GM12878 (cell line): ENCODE results near the gene LAMA2. TPM values are rescaled to one million over a fixed set of nuclear protein-coding genes. Genes with fewer than 3 reads are reported as not detected.

ENCODE experiments used
- ATAC-seq: fragments of 200-7000 bp; cut with Tn5 transposase; 3 replicates; pipeline ENCODE4 v1.9.1; 2020; ENCODE audit warnings: mild to moderate bottlenecking, moderate library complexity
- BruUV-seq: library from RNA; stranded (reverse); fragments of 400-500 nt; replicated peaks from 2 replicates; lab custom pipeline; 2021; lab: Mats Ljungman, UMichigan
- CTCF ChIA-PET: fragments of 300-600 bp; sonication (Branson Sonifier 250); formaldehyde crosslinking; extraction: SDS; loops from one replicate; lab custom pipeline; 2021; ENCODE audit warnings: inconsistent platforms; lab: Yijun Ruan, JAX
- POLR2A ChIA-PET: fragments of 350-600 bp; formaldehyde crosslinking; extraction: SDS; loops from one replicate; lab custom pipeline; 2021; ENCODE audit warnings: inconsistent platforms; lab: Charles Lee
- RAD21 ChIA-PET: fragments of 300-600 bp; sonication (Branson Sonifier 250); formaldehyde crosslinking; loops from one replicate; lab custom pipeline; 2023; ENCODE audit warnings: antibody characterized with exemption; ENCODE audit not compliant: unreplicated experiment; lab: Charles Lee
- SMC1A ChIA-PET: fragments of 300-600 bp; sonication (Branson Sonifier 250); formaldehyde crosslinking; loops from one replicate; lab custom pipeline; 2023; ENCODE audit not compliant: unreplicated experiment, uncharacterized antibody; lab: Charles Lee
- DNase-seq: peaks from one replicate; pipeline ENCODE4 v3.0.0-alpha.2; 2011; ENCODE audit warnings: low read depth, low spot score
- FAIRE-seq: peaks from 3 replicates; lab custom pipeline; 2011; peaks lifted over from hg19 to GRCh38; lab: Jason Lieb, UNC
- H2AFZ ChIP-seq: 2 replicates; pipeline ENCODE4 v1.6.0; 2011; ENCODE audit warnings: low read depth, low read length, control low read depth; ENCODE audit not compliant: control insufficient read depth
- H3K27ac ChIP-seq: 2 replicates; pipeline ENCODE4 v1.5.1; 2011; ENCODE audit warnings: control low read depth; ENCODE audit not compliant: control insufficient read depth, insufficient read depth
- H3K27me3 ChIP-seq, 2 experiments: replicated peaks in 1 of 2; 2 replicates each; pipeline versions ENCODE4 v1.6.0 to v1.6.1; 2011; ENCODE audit warnings: low read length in 1 of 2; ENCODE audit not compliant: control insufficient read depth in 2 of 2, insufficient read depth in 2 of 2
- H3K36me3 ChIP-seq, 2 experiments: 2 replicates each; pipeline ENCODE4 v1.5.1; 2011; ENCODE audit warnings: low read length in 1 of 2; ENCODE audit not compliant: control insufficient read depth in 2 of 2, insufficient read depth in 2 of 2
- H3K4me1 ChIP-seq: 2 replicates; pipeline ENCODE4 v1.6.1; 2011; ENCODE audit warnings: mild to moderate bottlenecking, low read length, moderate library complexity, mixed read lengths; ENCODE audit not compliant: control insufficient read depth, insufficient read depth
- H3K4me2 ChIP-seq: 2 replicates; pipeline ENCODE4 v1.6.0; 2011; ENCODE audit warnings: control low read depth; ENCODE audit not compliant: control insufficient read depth, insufficient read depth
- H3K4me3 ChIP-seq: fragments of 200-600 bp; sonication (generic); 2 replicates; pipeline ENCODE4 v1.5.1; 2016
- H3K79me2 ChIP-seq: 2 replicates; pipeline ENCODE4 v1.6.0; 2011; ENCODE audit warnings: low read length; ENCODE audit not compliant: control insufficient read depth, insufficient read depth
- H3K9ac ChIP-seq: 2 replicates; pipeline ENCODE4 v1.8.0; 2011; ENCODE audit warnings: low read length, control low read depth, mixed read lengths; ENCODE audit not compliant: control insufficient read depth, insufficient read depth
- H3K9me3 ChIP-seq: replicated peaks from 3 replicates; pipeline ENCODE4 v1.5.1; 2011; ENCODE audit warnings: mild to moderate bottlenecking, low read length; ENCODE audit not compliant: control insufficient read depth, insufficient read depth
- H4K20me1 ChIP-seq: 2 replicates; pipeline ENCODE4 v1.6.0; 2011; ENCODE audit not compliant: control insufficient read depth, insufficient read depth
- ASH2L ChIP-seq: fragments of 300-600, 200-600 bp; sonication (generic); IDR thresholded peaks from 2 replicates; pipeline ENCODE4 v1.6.1; 2017; ENCODE audit warnings: low read depth, mild to moderate bottlenecking, borderline replicate concordance
- BCL11A ChIP-seq: IDR thresholded peaks from 2 replicates; pipeline ENCODE4 v1.6.1; 2011; ENCODE audit warnings: low read depth, low read length
- FOS ChIP-seq: IDR thresholded peaks from 3 replicates; pipeline ENCODE4 v1.6.1; 2011; ENCODE audit warnings: borderline replicate concordance; ENCODE audit not compliant: insufficient read length; ENCODE audit errors: extremely low read depth
- HDGF ChIP-seq: fragments of 450-650 bp; IDR thresholded peaks from 2 replicates; pipeline ENCODE4 v1.6.1; 2016; ENCODE audit warnings: antibody characterized with exemption
- IKZF1 ChIP-seq: fragments of 450-650 bp; conservative IDR thresholded peaks from 2 replicates; pipeline ENCODE4 v1.6.1; 2017; ENCODE audit warnings: antibody characterized with exemption, mild to moderate bottlenecking
- MYC ChIP-seq: IDR thresholded peaks from 2 replicates; pipeline ENCODE4 v1.6.1; 2011; ENCODE audit warnings: mild to moderate bottlenecking, low read length, moderate library complexity, inconsistent platforms; ENCODE audit not compliant: insufficient read depth, insufficient replicate concordance, insufficient read length, severe bottlenecking
- NFXL1 ChIP-seq: fragments of 450-650 bp; IDR thresholded peaks from 2 replicates; pipeline ENCODE4 v1.6.1; 2017; ENCODE audit warnings: antibody characterized with exemption, mild to moderate bottlenecking, borderline replicate concordance
- RBBP5 ChIP-seq: fragments of 200-600 bp; sonication (generic); conservative IDR thresholded peaks from 2 replicates; pipeline ENCODE4 v1.6.1; 2016
- SUZ12 ChIP-seq: fragments of 200-600 bp; sonication (generic); IDR thresholded peaks from one replicate; pipeline ENCODE4 v1.6.1; 2018; ENCODE audit warnings: antibody characterized with exemption, mild to moderate bottlenecking; ENCODE audit not compliant: unreplicated experiment
- ZBED1 ChIP-seq: IDR thresholded peaks from 2 replicates; pipeline ENCODE4 v1.6.1; 2016; ENCODE audit warnings: borderline replicate concordance
- ZNF384 ChIP-seq: IDR thresholded peaks from 2 replicates; pipeline ENCODE4 v1.6.1; 2012; ENCODE audit warnings: low read depth, mild to moderate bottlenecking, low read length, improper control_type of control experiment, borderline replicate concordance
- WGBS: methylation state at CpG from one replicate; pipeline ENCODE4 v1.1.6; 2016; ENCODE audit warnings: low lambda C conversion rate; ENCODE audit not compliant: insufficient replicate concordance, insufficient coverage; ENCODE audit errors: missing lambda C conversion rate; 5-methylcytosine and 5-hydroxymethylcytosine counted together
- in situ Hi-C: fragments of 300-500 bp; cut with MboI; formaldehyde crosslinking; loops from 9 replicates; pipeline ENCODE4 v1.14.3; 2018; ENCODE audit warnings: mixed read lengths
- intact Hi-C: fragments of 100-400 bp; cut with micrococcal nuclease; formaldehyde crosslinking; loops from one replicate; pipeline ENCODE4 v1.14.2; 2022; ENCODE audit not compliant: unreplicated experiment
- polyA plus RNA-seq, 11 experiments: library from polyadenylated mRNA; depleted of rRNA in 4 of 11; unstranded in 6 of 11; stranded (reverse) in 5 of 11; fragments of >200 nt; fragmentation: Nextera tagmentation in 4 of 11; fragmentation: Illumina TruSeq in 1 of 11; extraction: Ambion mirVana in 4 of 11; extraction: Trizol in 1 of 11; gene quantifications; 1 replicate in 1 of 11; 2 replicates in 10 of 11; pipeline versions ENCODE4 v1.2.1 to v1.2.3, GENCODE V29; 2011 to 2016; ENCODE audit warnings: inconsistent platforms in 2 of 11, missing spikeins in 2 of 11, low read depth in 1 of 11
- total RNA-seq, 4 experiments: library from RNA; depleted of rRNA in 3 of 4; stranded (reverse); fragments of >200 nt in 3 of 4; fragmentation: Illumina TruSeq in 1 of 4; extraction: Trizol in 1 of 4; gene quantifications; 2 replicates each; pipeline versions ENCODE4 v1.2.1 to v1.2.3, GENCODE V29; 2013 to 2021
- TF ChIP-seq, protein P1 (sequence below): fragments of 450-650 bp; IDR thresholded peaks from 2 replicates; pipeline ENCODE4 v1.6.1; 2017; ENCODE audit warnings: antibody characterized with exemption, mild to moderate bottlenecking, moderate library complexity
- TF ChIP-seq, protein P2 (sequence below): IDR thresholded peaks from 2 replicates; pipeline ENCODE4 v1.6.1; 2012; ENCODE audit warnings: low read length, inconsistent platforms
- TF ChIP-seq, protein P3 (sequence below): fragments of 450-650 bp; formaldehyde crosslinking; IDR thresholded peaks from 2 replicates; pipeline ENCODE4 v1.4.0; 2020; ENCODE audit warnings: mild to moderate bottlenecking, moderate library complexity

Gene LAMA2
- total and polyA plus RNA-seq, 10 of the 15 experiments (the other 5 are each of a cell fraction or from before 2014, with no cell fraction given) = 0.04 to 2.0 (median 0.37) TPM; not detected in 1

DNA sequence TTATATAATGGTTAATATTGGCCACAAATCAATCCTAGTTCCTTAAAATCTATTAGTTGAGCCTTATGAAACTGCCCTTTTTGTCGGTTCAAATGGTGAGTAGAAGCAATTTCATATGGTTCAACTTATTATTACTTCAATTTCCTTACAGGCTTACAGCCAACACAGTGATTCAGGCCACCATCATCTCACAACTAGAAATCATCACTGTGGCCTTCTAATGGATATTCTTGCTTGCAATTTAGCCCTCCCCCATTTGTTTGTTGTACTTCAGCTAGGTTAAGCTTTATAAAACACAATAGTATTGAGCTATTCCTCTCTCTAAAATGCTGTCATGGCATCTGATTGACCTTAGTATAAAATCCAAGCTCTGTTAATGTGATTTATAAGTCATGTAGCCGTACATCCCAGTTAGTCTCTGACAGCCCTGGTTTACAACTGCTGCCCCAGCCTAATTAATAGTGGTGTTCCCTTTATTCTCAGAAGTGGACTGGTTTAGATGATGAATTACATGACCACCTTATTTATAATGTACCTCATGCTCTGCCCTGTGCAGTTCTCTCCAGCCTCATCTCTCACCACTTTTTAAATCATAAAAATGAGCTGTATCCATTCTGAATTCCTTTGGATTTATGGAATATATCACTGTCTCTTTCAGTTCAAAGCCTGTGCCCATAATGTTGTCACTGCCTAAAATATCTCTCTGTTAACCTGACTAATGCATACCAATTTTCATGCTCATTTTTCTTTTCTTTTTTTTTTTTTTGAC lies 36.7 kb downstream of the LAMA2 start:
- H3K27me3 ChIP-seq = no peaks in the 10 kb centered on the region
- H3K36me3 ChIP-seq = no peaks in the 10 kb centered on the region
- H3K4me2 ChIP-seq = no peak overlapping the region
- no peaks in the 10 kb centered on the region for H3K79me2 ChIP-seq
- no peaks in the 10 kb centered on the region for H3K9me3 ChIP-seq
- H3K27ac ChIP-seq = no peak overlapping the region
- intact Hi-C loops (no loop called here), in situ Hi-C loops (no loop called here)
- TF ChIP-seq ASH2L (no peak), IKZF1 (no peak), BCL11A (no peak), ZBED1 (no peak), RBBP5 (no peak), ZNF384 (no peak), FOS (no peak), MYC (no peak), HDGF (no peak), SUZ12 (no peak), NFXL1 (no peak)
- TF ChIP-seq, protein P1, sequence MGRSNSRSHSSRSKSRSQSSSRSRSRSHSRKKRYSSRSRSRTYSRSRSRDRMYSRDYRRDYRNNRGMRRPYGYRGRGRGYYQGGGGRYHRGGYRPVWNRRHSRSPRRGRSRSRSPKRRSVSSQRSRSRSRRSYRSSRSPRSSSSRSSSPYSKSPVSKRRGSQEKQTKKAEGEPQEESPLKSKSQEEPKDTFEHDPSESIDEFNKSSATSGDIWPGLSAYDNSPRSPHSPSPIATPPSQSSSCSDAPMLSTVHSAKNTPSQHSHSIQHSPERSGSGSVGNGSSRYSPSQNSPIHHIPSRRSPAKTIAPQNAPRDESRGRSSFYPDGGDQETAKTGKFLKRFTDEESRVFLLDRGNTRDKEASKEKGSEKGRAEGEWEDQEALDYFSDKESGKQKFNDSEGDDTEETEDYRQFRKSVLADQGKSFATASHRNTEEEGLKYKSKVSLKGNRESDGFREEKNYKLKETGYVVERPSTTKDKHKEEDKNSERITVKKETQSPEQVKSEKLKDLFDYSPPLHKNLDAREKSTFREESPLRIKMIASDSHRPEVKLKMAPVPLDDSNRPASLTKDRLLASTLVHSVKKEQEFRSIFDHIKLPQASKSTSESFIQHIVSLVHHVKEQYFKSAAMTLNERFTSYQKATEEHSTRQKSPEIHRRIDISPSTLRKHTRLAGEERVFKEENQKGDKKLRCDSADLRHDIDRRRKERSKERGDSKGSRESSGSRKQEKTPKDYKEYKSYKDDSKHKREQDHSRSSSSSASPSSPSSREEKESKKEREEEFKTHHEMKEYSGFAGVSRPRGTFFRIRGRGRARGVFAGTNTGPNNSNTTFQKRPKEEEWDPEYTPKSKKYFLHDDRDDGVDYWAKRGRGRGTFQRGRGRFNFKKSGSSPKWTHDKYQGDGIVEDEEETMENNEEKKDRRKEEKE = no peak
- TF ChIP-seq, protein P2, sequence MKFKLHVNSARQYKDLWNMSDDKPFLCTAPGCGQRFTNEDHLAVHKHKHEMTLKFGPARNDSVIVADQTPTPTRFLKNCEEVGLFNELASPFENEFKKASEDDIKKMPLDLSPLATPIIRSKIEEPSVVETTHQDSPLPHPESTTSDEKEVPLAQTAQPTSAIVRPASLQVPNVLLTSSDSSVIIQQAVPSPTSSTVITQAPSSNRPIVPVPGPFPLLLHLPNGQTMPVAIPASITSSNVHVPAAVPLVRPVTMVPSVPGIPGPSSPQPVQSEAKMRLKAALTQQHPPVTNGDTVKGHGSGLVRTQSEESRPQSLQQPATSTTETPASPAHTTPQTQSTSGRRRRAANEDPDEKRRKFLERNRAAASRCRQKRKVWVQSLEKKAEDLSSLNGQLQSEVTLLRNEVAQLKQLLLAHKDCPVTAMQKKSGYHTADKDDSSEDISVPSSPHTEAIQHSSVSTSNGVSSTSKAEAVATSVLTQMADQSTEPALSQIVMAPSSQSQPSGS = no peak
- TF ChIP-seq, protein P3, sequence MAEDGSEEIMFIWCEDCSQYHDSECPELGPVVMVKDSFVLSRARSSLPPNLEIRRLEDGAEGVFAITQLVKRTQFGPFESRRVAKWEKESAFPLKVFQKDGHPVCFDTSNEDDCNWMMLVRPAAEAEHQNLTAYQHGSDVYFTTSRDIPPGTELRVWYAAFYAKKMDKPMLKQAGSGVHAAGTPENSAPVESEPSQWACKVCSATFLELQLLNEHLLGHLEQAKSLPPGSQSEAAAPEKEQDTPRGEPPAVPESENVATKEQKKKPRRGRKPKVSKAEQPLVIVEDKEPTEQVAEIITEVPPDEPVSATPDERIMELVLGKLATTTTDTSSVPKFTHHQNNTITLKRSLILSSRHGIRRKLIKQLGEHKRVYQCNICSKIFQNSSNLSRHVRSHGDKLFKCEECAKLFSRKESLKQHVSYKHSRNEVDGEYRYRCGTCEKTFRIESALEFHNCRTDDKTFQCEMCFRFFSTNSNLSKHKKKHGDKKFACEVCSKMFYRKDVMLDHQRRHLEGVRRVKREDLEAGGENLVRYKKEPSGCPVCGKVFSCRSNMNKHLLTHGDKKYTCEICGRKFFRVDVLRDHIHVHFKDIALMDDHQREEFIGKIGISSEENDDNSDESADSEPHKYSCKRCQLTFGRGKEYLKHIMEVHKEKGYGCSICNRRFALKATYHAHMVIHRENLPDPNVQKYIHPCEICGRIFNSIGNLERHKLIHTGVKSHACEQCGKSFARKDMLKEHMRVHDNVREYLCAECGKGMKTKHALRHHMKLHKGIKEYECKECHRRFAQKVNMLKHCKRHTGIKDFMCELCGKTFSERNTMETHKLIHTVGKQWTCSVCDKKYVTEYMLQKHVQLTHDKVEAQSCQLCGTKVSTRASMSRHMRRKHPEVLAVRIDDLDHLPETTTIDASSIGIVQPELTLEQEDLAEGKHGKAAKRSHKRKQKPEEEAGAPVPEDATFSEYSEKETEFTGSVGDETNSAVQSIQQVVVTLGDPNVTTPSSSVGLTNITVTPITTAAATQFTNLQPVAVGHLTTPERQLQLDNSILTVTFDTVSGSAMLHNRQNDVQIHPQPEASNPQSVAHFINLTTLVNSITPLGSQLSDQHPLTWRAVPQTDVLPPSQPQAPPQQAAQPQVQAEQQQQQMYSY (CRISPR knock-in tag) = no peak
- ChIA-PET POLR2A (no interaction called here), CTCF (interaction anchor here (0.7 kb wide), 1 partner anchor 296 kb away, joined by 3 read pairs; no protein-coding TSS in a partner anchor), SMC1A (interaction anchor here (0.7 kb wide), 1 partner anchor 403 kb away, joined by 3 read pairs; no protein-coding TSS in a partner anchor), RAD21 (no interaction called here)
- no peak overlapping the region for H3K4me3 ChIP-seq
- H3K9ac ChIP-seq = no peak overlapping the region
- no peaks in the 10 kb centered on the region for H4K20me1 ChIP-seq
- 22% methylated on average over 2 of the region's 2 CpGs for WGBS
- H3K4me1 ChIP-seq = no peaks in the 10 kb centered on the region
- no peak overlapping the region for H2AFZ ChIP-seq
- FAIRE-seq = no peak
- ATAC-seq = no peak
- BruUV-seq = no TSS peak
- no peak for DNase-seq
